HG03139 (cell line): Measurements from ENCODE around the gene MMRN2.
"Not testable (repeated sequence)": the region's sequence is repeated elsewhere in the genome, so short reads cannot be mapped to it uniquely, and the experiment has no call there.

Experiments used
- ATAC-seq: cut with Tn5 transposase; IDR thresholded peaks from one replicate; pipeline ENCODE4 v1.9.1; 2021; ENCODE audit not compliant: unreplicated experiment

Gene MMRN2

GRCh38 chr10:86957471-86958115 is at the start of gene MMRN2:
MMRN2 (minus strand) TSS chr10:86957615; CDS start chr10:86957541, 74 bp downstream.
- no peak for ATAC-seq

GRCh38 chr10:87007124-87007523 is 49.7 kb upstream of the MMRN2 start:
- not testable (repeated sequence) for ATAC-seq

- ATAC-seq, result no peak
Measured at GRCh38 chr10:87000491-87000890, 43.1 kb upstream of the MMRN2 start.

DNA sequence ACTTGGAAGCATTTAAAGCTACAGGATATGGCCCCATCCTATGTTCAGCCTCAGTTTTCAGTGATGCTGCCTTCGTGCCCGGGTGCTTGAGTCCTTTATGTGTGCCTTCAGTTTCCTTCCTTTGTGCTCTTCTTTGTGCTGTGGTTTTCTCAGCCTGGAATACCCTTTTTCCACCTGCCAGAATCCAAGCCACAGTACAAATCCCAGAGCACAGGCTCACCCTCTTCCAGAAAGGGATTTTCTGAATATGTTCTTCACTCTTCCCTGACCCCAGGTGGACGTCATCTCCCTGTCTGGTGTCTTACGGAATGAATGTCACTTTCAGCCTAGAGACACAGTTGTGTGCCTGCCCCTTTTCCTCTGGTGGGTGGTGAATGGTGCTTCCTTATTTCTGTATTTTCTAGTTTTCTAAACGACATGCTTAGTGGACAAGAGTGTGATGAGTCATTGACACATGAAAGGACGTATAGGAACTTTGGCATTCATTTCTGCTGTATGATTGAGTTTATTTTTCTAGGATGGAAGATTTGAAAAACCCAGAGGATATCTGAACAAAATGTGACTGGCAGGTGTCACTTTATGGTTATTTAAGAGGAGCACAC is 42.5 kb upstream of the MMRN2 start:
- not testable (repeated sequence) for ATAC-seq

DNA sequence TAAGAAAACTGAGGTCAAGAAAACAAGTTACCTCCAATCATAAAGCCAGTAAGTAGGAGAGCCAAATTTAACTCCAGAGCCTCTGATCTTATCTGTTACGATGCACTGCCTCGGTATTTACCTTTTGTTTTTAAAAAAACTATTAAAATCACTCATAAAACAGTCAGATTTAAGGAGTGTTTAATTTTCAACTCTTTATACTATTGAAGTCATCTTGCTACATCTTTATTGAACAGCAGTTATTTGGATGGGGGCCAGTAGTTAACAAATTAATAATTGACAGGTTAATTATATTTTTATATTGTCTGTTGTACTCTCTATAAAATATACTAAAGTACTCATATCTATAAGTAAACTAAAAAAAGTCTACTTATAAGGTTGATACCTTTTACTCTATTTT is 35.5 kb upstream of the MMRN2 start:
- no peak for ATAC-seq

DNA sequence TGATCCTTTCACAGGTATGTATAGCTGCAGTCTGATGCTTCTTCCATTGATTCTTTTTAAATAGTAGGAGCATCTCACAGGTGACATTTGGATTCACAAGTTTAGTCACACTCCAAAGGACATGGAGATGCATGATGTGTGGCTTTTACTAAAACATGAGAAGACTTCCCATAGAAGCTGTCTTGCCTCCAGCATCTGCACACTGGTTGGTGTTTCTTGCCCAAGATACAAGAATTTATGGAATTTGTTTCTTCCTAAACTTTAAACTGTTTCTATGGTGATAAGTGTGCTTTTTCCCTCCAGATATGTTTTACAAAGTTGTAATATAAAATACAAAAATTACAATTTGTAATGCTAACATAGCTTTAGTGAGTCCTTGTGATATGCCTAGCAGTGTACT is 35.0 kb upstream of the MMRN2 start:
- no peak for ATAC-seq

DNA sequence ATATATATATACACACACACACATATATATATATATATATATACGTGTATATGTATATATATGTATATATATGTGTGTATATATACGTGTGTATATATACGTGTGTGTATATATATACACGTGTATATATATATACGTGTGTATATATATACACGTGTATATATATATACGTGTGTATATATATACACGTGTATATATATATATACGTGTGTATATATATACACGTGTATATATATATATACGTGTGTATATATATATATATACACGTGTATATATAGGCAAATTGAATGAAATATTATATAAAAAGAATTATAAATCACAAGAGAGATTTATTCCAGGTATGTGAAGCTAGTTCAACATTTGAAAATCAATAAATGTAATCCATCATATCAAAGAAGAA is 33.9 kb upstream of the MMRN2 start:
- not testable (repeated sequence) for ATAC-seq

GRCh38 chr10:86988520-86988919 is 31.1 kb upstream of the MMRN2 start:
- no peak for ATAC-seq

GRCh38 chr10:86984498-86984897 is 27.1 kb upstream of the MMRN2 start:
- not testable (repeated sequence) for ATAC-seq

DNA sequence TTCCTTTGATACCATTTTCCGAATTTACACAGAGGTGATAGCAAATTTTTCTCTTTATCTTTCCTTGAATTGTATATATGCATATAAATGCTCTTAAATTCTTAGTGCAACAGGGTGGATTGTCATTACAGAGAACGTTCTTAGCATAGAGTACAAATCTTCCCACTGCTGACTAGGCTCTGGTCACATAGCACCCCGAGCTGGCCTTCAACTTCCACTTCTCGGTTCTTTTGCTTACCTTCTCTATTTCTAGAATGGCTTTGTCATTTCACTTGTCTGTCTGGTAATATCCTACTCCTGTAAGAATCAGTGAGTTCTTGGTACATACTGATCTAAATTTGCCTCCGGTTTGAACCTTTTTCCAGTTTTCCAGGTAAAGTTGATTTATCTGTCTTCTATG is 24.3 kb upstream of the MMRN2 start:
- ATAC-seq, result no peak

DNA sequence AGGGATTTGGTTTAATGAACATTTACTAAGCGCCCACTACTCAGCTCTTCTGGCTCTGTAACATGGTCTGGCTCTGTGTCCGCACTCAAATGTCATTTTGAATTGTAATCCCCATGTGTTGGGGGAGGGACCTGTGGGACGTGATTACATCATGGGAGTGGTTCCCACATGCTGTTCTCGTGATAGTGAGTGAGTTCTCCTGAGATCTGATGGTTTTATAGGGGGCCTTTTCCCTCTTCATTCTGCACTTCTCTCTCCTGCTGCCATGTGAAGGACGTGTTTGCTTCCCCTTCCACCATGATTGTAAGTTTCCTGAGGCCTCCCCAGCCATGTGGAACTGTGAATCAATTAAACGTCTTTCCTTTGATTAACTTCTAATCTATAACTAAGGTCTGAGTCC is 23.6 kb upstream of the MMRN2 start:
- ATAC-seq, result not testable (repeated sequence)

GRCh38 chr10:86979977-86980448 is 22.6 kb upstream of the MMRN2 start:
- ATAC-seq, result no peak

DNA sequence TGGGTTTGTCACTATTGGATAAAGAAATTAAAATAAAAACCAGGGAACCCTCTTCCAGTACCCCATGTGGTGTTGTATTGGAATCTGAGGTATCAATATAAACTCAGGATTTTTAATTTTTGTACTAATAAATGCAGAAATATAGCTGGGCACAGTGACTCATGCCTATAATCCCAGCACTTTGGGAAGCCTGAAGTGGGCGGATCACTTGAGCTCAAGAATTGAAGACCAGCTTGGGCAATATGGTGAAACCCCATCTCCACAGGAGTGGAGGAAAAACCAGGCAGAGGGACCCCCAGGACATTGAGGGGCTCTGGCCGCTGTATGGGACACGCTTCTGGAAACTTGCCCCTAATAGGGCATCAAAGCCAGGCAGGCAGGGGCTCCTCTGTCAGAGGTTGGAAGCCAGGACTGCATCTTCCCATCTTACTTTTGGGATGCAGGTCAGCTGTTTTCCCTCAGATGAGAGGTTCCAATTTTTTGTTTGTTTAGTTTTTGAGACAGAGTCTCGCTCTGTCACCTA is 21.9 kb upstream of the MMRN2 start:
- no peak for ATAC-seq

- ATAC-seq, result not testable (repeated sequence)
Measured at GRCh38 chr10:86978457-86978856, 21.0 kb upstream of the MMRN2 start.

- no peak for ATAC-seq
Measured at GRCh38 chr10:86976362-86977056, 19.1 kb upstream of the MMRN2 start.

- ATAC-seq, result no peak
Measured at GRCh38 chr10:86974484-86974883, 17.1 kb upstream of the MMRN2 start.

- no peak for ATAC-seq
Measured at GRCh38 chr10:86972613-86973380, 15.4 kb upstream of the MMRN2 start.

DNA sequence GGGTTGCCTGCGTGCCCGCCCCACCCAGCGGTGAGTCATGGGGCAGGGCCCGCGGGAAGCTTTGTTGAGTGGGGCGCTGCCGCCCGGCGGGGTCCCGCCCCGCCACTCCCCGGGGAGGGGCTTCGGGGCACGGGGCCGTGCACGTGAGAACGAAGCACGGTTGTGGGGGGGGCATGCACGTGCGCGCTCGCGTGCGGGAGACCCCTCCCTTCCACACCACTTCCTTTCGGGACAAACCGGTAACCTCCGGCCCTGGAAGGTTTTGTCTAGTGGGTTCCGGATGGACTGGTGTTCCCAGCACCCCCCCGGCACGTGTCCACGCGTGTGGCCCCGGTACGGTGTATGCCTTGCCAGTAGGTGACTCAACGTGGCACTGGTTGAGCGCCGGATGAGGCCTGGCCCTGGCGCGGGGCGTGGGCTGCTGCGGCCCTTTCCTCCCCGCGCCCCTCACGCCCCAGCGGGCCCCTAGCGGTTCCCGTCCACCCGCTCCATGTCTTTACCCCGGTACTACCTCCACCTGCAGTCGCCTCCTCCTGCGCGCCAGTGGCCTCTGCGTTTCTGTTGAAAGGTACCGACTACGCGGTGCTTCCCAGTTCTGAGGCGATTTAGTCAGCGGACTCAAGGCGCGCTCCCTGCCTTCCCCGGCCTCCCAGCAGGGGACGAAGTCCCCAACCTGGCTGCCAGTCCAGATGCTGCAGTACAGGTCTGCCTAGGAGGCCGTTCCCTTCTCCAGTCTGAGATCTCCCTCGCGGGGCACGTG is 14.0 kb upstream of the MMRN2 start:
- peak; percentile 60 for ATAC-seq

DNA sequence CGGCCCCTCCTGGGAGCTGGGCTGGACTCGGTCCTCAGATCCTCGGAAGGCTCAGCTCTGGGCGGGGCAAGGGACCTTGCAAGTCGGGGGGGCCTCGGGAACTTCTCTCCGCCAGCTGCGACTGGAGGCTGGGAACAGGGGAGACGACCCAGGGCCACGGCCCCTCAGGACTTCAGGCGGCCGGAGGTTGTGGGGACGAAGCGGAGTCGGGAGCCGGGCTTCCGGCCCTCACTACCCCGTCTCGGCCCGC is 13.5 kb upstream of the MMRN2 start:
- ATAC-seq, result no peak

DNA sequence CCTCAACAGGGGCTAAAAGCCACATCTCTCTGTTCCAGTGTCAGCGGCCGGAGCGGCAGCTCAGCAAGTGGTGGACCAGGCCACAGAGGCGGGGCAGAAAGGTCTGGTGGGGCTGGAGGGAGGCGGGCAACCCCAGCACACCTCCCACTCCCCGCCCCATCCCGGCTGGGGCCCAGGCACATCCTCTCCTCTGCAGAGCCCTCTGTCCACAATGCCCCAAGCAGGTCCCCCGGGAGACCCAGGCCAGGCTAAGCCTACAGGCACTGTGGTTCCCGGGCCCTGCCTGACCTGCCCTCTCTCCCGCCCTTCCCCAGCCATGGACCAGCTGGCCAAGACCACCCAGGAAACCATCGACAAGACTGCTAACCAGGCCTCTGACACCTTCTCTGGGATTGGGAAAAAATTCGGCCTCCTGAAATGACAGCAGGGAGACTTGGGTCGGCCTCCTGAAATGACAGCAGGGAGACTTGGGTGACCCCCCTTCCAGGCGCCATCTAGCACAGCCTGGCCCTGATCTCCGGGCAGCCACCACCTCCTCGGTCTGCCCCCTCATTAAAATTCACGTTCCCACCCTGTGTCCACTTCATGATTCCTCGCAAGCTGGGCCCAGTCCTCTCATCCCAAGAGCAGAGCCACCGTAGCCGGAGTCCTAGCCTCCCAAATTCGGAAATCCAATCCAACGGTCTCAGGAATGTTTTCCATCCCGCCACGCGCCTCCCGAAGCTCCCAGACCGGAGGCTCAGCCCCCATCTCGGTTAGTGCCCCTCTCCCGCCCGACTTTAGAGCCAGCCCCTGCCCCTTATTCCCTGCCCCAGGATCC is 13.0 kb upstream of the MMRN2 start:
- ATAC-seq, result no peak
